Heart right ventricle (tissue), 16 donors: Measurements from ENCODE around the gene NSUN2. TPM values are rescaled to one million over a fixed set of nuclear protein-coding genes. Genes with fewer than 3 reads are reported as not detected.
A peak's percentile ranks its signal among the peaks of the same experiment; 100 is the strongest.

Experiments used
- ATAC-seq, 8 donors: fragments of 200-7000 bp; cut with Tn5 transposase; one replicate each; pipeline ENCODE4 v1.9.1; 2020; ENCODE audit warnings: mild to moderate bottlenecking in 8 of 8, moderate library complexity in 8 of 8, moderate number of reproducible peaks in 1 of 8
- DNase-seq, 2 donors: peaks; one replicate each; pipeline ENCODE4 v3.0.0-alpha.2; 2020
- H3K27ac ChIP-seq, 10 donors: fragments of 200-600 bp; sonication (generic) in 2 of 10; one replicate each; pipeline versions ENCODE4 v1.5.0 to v1.8.0; 2020 to 2022; ENCODE audit warnings: mild to moderate bottlenecking in 3 of 10
- H3K27me3 ChIP-seq, 7 donors: fragments of 200-600 bp; one replicate each; pipeline ENCODE4 v1.8.0; 2021 to 2022; ENCODE audit warnings: mild to moderate bottlenecking in 2 of 7
- H3K36me3 ChIP-seq, 9 donors: fragments of 200-600 bp; sonication (generic) in 1 of 9; one replicate each; pipeline versions ENCODE4 v1.5.0 to v1.8.0; 2020 to 2022; ENCODE audit warnings: mild to moderate bottlenecking in 2 of 9
- H3K4me1 ChIP-seq, 9 donors: fragments of 200-600 bp; sonication (generic) in 1 of 9; one replicate each; pipeline versions ENCODE4 v1.5.0 to v1.8.0; 2020 to 2022; ENCODE audit warnings: mild to moderate bottlenecking in 4 of 9
- H3K4me3 ChIP-seq, 10 donors: fragments of 200-600 bp; sonication (generic) in 2 of 10; one replicate each; pipeline versions ENCODE4 v1.5.0 to v1.8.0; 2020 to 2022; ENCODE audit warnings: mild to moderate bottlenecking in 7 of 10, moderate library complexity in 2 of 10
- H3K9me3 ChIP-seq, 11 donors: fragments of 200-600 bp in 10 of 11; sonication (generic) in 2 of 11; one replicate each; pipeline versions ENCODE4 v1.5.0 to v1.8.0; 2013 to 2022; ENCODE audit warnings: mild to moderate bottlenecking in 2 of 11, control low read depth in 1 of 11, moderate library complexity in 1 of 11
- CTCF ChIP-seq, 9 donors: fragments of 200-600 bp; sonication (generic) in 2 of 9; IDR thresholded peaks; one replicate each; pipeline versions ENCODE4 v1.5.0 to v1.8.0; 2021 to 2022; ENCODE audit warnings: antibody characterized with exemption in 9 of 9, mild to moderate bottlenecking in 5 of 9, moderate library complexity in 1 of 9
- WGBS, 2 donors: extraction: QIAGEN DNeasy Blood & Tissue Kit; methylation state at CpG; one replicate each; pipeline ENCODE4 v1.1.7; 2013; ENCODE audit warnings: inconsistent platforms in 1 of 2; 5-methylcytosine and 5-hydroxymethylcytosine counted together
- intact Hi-C, 10 donors: fragments of 100-400 bp; cut with DNase I; formaldehyde crosslinking; loops; one replicate each; pipeline versions ENCODE4 v1.11.1 to v1.14.2; 2022
- polyA plus RNA-seq, 2 donors: library from polyadenylated mRNA; stranded (reverse); fragments of 200-250 nt; gene quantifications; one replicate each; pipeline ENCODE4 v1.2.3, GENCODE V29; 2013
- total RNA-seq, 10 donors: library from RNA; stranded (reverse); fragmentation: NEBNext Ultra II Directional in 3 of 10; extraction: Animal tissue kit (Norgen Biotek cat#: 25700) in 3 of 10; gene quantifications; one replicate each; pipeline versions ENCODE4 v1.2.1 to v1.2.4, GENCODE V29; 2021 to 2023
- donor health status: Arrhythmogenic right ventricular cardiomyopathy.
- donor health status: ischemic (EF 13 %, LVEDD 7.1; RV severe dilation, severe dysfunction).
- donor health status: healthy with polysubstance abuse.
- donor health status: DM: no; HTN: yes; CAD: no.
- donor health status: DM: no; HTN: no; CAD: no.
- donor health status: ischemic (EF 25% LVEDD 6.9; RV normal size, moderate dysfunction).
- donor health status: ischemic (EF 25% LVEDD 5.7; RV mildly dilated, moderate dysfunction).
- donor health status: healthy.
- donor health status: DM: yes; HTN: yes; CAD: no.
- donor health status: Ischemic cardiomyopathy.
- donor health status: ischemic (EF 35%, LVEDD 5.7; RV mildly dilated, moderate dysfunction).
- donor health status: nonischemic (EF 11% LVEDD 7.7; RV severe dilation, severe dysfunction).
- donor health status: DM: yes; HTN: yes; CAD: no.
- donor health status: PGD.
- donor health status: ischemic (EF 29% LVEDD 5.4; RV normal size, mild dysfunction).
- donor health status: nonischemic (EF 23%, LVEDD 6.1; RV moderate dilation, normal function).

NSUN2 gene
- total and polyA plus RNA-seq, 12 donors = 27.9 to 42.6 (median 34.9) TPM

DNA sequence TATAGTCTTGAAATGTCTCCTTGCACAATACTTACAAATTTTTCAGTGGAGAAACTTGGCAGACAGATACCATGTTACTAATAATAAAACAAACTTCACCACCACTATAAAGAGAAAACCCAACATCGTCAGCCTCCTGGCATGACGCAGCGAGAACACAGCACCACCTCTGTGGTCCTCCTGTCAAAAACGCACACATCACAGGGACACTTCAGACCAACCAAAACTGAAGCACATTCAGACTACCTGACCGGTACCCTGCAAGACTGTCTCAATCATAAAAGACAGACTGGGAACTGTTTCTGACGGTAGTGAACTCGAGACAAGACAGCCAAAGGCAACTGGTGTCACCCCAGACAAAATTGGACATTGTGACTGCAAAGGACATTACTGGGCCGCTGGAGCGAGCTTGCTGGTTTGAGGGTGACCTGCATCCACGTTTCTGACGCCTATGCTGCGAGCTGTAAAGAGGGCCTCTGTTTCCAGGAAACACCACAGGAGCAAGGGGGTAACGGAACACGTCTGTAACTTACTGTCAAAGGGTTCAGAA lies 34.4 kb downstream of the NSUN2 start:
- Histone ChIP-seq H3K27ac (peak overlapping the region in 9 of 10 donors; percentile 14 to 78 (median 70)), H3K9me3 (no peaks in the 10 kb centered on the region), H3K27me3 (no peaks in the 10 kb centered on the region), H3K36me3 (peaks cover 0 to 76% (median 40%) of the 10 kb centered on the region in 9 donors), H3K4me1 (peaks cover 0 to 14% (median 0%) of the 10 kb centered on the region in 9 donors), H3K4me3 (no peak overlapping the region)
- DNase-seq (no peak), ATAC-seq (peak; percentile 61 to 92 (median 82))
- WGBS, 2 donors = 46 to 65% methylated on average over 14 of the region's 14 CpGs
- intact Hi-C loops = no loop called here
- TF ChIP-seq CTCF (IDR thresholded peaks at IDR 0.05) = no peak

DNA sequence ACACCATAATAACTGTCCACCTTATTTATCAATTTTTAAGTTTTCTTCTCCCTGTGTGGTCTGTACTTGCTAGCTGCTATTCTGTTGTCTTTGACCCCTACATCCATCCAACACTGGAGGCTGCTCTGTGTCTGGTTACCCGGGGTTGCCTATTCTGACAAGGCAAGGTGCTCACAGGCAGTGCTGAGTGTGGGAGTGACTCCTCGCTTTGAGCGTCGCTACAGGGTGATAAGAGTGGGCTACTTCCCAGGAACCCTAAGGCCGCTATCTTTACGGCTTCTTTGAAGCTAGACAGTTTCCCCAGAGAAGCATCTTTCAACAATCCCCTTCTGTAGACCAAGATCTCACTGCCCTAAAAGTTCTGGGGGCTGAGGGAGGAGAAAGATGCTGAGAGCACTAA lies 35.3 kb downstream of the NSUN2 start:
- intact Hi-C loops = no loop called here
- no peaks in the 10 kb centered on the region for H3K9me3 ChIP-seq
- 73 to 76% methylated on average over 6 of the region's 6 CpGs for WGBS, 2 donors
- H3K27me3 ChIP-seq = no peaks in the 10 kb centered on the region
- H3K27ac ChIP-seq = peak overlapping the region in 6 of 10 donors; percentile 63 to 78 (median 76)
- H3K4me1 ChIP-seq = peaks cover 0 to 14% (median 0%) of the 10 kb centered on the region in 9 donors
- peaks cover 0 to 68% (median 31%) of the 10 kb centered on the region in 9 donors for H3K36me3 ChIP-seq
- peak in 2 of 8 donors; percentile 32 to 37 for ATAC-seq
- no peak for TF ChIP-seq CTCF (IDR thresholded peaks at IDR 0.05)
- H3K4me3 ChIP-seq = no peak overlapping the region
- no peak for DNase-seq

DNA sequence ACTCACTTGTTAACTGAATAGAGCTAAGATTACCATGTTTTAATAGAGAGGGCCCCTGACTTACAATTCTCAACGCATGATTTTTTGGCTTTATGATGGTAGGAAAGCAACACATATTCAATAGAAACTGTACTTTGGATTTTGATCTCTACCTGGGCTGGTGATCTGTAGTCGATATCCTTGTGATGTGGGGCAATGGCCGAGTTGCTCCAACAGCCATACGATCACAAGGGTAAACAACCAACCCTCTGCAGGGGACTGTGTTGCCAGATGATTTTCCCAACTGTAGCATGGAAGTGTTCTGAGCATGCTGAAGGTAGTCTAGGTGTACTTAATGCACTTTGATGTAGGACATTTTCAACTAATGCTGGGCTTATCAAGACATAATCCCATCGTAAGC lies 36.5 kb downstream of the NSUN2 start:
- Histone ChIP-seq H3K36me3 (peaks cover 0 to 56% (median 20%) of the 10 kb centered on the region in 9 donors), H3K9me3 (no peaks in the 10 kb centered on the region), H3K4me1 (peaks cover 0 to 14% (median 0%) of the 10 kb centered on the region in 9 donors), H3K27me3 (no peaks in the 10 kb centered on the region), H3K4me3 (no peak overlapping the region), H3K27ac (no peak overlapping the region)
- DNase-seq = no peak
- WGBS, 2 donors = 95 to 96% methylated on average over 5 of the region's 5 CpGs
- intact Hi-C loops = no loop called here
- TF ChIP-seq CTCF (IDR thresholded peaks at IDR 0.05) = no peak
- no peak for ATAC-seq

- 76 to 80% methylated on average over 3 of the region's 3 CpGs for WGBS, 2 donors
- no peak overlapping the region for H3K27ac ChIP-seq
- DNase-seq (no peak), ATAC-seq (no peak)
- no peaks in the 10 kb centered on the region for H3K9me3 ChIP-seq
- TF ChIP-seq CTCF (IDR thresholded peaks at IDR 0.05) = no peak
- peaks cover 0 to 47% (median 12%) of the 10 kb centered on the region in 9 donors for H3K36me3 ChIP-seq
- no peak overlapping the region for H3K4me3 ChIP-seq
- H3K4me1 ChIP-seq = peaks cover 0 to 14% (median 0%) of the 10 kb centered on the region in 9 donors
- no peaks in the 10 kb centered on the region for H3K27me3 ChIP-seq
- intact Hi-C loops = no loop called here
These were observed 37.4 kb downstream of the NSUN2 start for GRCh38 chr5:6595405-6595804.
